Right kidney (tissue), 1 donor: ENCODE results near the gene AGAP6.
"Not testable (repeated sequence)": the region's sequence is repeated elsewhere in the genome, so short reads cannot be mapped to it uniquely, and the experiment has no call there.

Experiments used
- DNase-seq: peaks from one replicate; pipeline ENCODE4 v3.0.0-alpha.2; 2016

Gene AGAP6

DNA sequence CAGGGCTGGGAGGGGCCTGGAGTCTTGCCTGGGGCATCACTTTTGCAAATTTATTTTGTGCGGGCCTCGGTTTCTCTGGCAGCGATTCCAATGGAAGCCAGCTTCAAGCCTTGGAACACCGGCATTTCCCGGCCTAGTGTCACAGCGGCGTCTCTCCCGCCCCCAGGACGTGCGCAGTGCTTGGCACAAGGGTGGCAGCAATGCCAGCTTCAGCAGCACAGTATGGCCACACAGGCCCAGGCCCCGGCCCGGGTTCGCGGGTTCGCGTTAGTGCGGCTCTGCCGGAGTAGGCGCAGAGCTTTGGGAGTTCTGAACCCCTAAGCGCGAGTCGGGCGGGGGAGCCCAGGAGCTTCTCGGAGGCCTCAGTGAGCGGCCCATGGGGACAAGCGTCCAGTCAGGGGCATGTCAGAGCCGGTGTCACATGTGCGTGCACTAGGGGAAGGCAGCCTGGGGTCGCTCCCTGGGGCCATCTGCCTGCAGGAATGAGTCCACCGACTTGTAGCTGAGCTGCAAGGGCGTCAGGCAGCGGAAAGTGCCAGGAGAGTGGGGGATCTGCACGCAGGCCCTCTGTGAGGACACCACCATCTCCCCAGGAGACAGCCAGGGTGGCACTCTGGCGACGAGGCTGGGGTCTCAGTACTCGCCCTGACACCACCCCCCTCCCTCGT lies 36.6 kb downstream of the AGAP6 start:
- not testable (repeated sequence) for DNase-seq

DNA sequence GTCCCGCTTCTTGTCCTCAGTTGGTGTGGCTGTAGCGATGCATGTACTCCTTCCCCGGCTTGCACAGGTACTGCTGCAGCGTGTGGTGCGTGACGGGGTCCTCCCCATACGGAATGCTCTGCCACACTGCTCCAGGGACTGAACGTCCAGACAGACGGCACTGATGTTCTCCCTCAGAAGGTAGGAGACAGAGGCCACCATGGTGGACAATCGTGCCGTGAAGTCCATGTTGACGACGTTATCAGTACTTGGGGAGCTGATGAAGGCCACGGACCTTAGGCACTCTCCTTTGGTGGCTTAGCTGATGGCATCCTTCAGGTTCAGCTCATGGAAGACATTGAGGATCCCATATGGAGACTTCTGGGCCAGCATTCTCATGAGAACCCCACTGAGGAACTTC lies 37.4 kb downstream of the AGAP6 start:
- DNase-seq = no peak

GRCh38 chr10:50027195-50027594 lies 39.0 kb downstream of the AGAP6 start:
- DNase-seq = no peak

DNA sequence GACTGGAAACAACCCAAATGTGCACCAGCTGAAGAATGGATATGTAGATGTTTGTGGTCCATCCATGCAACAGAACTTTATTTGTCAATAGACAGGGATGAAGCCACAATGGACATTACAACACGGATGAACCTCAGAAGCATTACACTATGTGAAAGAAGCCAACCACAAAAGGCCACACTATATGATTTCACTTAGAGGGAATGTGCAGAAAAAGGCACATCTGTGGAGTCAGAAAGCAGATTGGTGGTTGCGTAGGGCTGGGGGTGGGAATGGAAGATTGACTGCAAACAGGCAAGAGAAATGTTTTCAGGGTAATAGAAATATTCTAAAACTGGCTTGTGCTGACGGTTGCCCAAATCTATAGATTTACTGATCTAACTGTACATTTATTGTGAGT lies 45.3 kb downstream of the AGAP6 start:
- DNase-seq = no peak

GRCh38 chr10:50035337-50035736 lies 47.1 kb downstream of the AGAP6 start:
- DNase-seq = not testable (repeated sequence)

- no peak for DNase-seq
Measured at GRCh38 chr10:50044941-50045664, 56.9 kb downstream of the AGAP6 start.

DNA sequence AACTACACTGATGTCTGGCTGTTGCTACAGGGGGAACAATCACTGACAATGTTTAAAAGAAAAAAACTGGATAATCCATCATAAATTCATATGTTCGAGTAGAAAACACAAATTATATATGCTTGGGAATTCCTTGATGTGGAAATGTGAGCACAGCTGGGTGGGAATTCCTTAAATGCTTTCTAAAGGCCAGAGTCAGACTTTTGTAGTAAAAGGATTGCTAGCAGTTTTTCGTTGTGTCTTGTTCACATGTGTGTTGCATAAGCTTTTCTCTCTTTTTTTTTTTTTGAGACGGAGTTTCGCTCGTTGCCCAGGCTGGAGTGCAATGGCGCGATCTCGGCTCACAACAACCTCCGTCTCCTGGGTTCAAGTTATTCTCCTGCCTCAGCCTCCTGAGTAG lies 58.3 kb downstream of the AGAP6 start:
- not testable (repeated sequence) for DNase-seq

- DNase-seq = not testable (repeated sequence)
Measured at GRCh38 chr10:50047594-50047993, 59.4 kb downstream of the AGAP6 start.

GRCh38 chr10:50051995-50052660 lies 63.9 kb downstream of the AGAP6 start:
- DNase-seq = not testable (repeated sequence)

DNA sequence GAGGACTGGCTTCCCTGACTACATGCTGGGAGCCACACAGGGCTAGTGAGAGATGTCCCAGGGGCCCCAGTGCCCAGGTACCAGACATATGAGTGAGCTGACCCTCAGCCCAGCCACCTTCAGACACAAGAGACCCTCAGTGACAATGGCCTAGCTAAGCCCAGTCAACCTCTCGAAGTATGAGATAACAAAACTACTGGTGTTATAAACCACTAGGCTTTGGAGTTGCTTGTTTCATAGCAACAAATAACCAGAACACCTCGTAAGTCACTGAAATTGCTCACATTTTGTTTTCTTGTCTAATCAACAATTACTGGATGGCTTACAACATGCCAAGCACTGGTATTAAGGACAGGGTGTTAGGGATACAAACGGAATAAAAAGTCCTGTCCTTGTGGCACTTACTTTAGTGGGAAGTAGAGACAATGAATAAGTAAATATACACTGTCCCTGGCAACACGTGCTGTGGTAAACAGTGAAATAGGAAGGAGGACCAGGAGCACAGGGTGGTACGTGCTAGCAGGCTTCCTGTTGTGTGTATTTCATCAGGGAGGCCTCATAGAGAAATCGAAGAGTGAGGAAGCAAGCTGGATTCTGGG lies 64.7 kb downstream of the AGAP6 start:
- DNase-seq = not testable (repeated sequence)

DNA sequence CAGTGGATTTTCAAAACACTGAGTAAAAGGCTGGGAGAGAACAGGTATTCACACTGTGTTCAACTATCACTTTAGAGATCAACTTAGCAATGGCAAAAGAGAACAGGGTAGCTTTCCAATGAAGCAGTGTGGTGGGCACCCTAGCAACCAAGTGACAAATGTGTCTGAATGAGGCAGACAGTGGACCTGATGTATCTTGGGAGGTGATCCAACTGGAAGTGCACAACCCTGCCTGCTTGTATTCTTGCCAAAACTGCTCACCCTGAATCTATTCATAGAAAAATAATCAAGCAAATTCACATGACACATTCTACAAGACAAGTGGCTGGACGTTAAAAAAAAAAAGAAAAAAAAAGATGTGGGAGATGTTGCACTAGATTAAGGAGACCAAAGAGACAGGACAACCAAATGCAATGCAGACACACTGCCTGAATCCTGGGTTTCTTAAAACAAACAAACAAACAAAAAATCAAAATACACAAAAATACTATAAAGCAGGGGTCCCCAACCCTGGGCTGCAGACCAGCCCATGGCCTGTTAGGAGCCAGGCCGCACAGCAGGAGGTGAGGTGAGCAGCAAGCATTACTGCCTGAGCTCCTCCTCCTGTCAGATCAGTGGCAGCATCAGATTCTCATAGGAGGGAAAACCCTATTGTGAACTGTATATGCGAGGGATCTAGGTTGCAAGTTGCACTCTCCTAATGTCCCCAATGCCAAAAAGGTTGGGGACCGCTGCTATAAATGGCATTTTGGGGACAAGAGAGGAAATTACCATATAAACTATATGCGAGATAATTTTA lies 67.5 kb downstream of the AGAP6 start:
- DNase-seq = not testable (repeated sequence)

- DNase-seq = not testable (repeated sequence)
Measured at GRCh38 chr10:50056654-50057053, 68.4 kb downstream of the AGAP6 start.

- DNase-seq = not testable (repeated sequence)
Measured at GRCh38 chr10:50058727-50059126, 70.5 kb downstream of the AGAP6 start.

GRCh38 chr10:50059946-50060345 lies 71.7 kb downstream of the AGAP6 start:
- DNase-seq = not testable (repeated sequence)
